Measurements from ENCODE around the gene VGLL4.
"Not testable (repeated sequence)": the region's sequence is repeated elsewhere in the genome, so short reads cannot be mapped to it uniquely, and the experiment has no call there.

VGLL4 gene, protein sequence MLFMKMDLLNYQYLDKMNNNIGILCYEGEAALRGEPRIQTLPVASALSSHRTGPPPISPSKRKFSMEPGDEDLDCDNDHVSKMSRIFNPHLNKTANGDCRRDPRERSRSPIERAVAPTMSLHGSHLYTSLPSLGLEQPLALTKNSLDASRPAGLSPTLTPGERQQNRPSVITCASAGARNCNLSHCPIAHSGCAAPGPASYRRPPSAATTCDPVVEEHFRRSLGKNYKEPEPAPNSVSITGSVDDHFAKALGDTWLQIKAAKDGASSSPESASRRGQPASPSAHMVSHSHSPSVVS
- total RNA-seq = 15.2 reads per million, percentile 41 among the genes with 10 or more reads in this experiment

- peak; percentile 41 for DNase-seq
Observed at GRCh38 chr3:11643605-11644087, at the start of gene VGLL4. Gene VGLL4 (minus strand): TSS chr3:11643915. CDS start chr3:11643518, 397 bp downstream.

DNA sequence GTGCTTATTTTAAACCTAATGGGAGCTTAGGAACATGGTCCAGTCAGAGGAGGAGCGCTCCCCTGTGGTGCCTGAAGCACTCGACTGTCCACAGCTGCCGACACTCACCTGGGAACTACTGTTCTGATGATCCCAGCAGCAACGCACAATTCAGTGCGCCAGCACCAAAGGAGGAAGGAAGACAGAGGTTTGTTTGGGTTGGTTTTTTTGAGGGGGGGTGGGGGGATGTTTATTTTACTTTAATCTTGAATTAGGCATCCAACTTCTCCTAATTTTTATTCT, 48.8 kb upstream of the VGLL4 start:
- no peak for DNase-seq

DNA sequence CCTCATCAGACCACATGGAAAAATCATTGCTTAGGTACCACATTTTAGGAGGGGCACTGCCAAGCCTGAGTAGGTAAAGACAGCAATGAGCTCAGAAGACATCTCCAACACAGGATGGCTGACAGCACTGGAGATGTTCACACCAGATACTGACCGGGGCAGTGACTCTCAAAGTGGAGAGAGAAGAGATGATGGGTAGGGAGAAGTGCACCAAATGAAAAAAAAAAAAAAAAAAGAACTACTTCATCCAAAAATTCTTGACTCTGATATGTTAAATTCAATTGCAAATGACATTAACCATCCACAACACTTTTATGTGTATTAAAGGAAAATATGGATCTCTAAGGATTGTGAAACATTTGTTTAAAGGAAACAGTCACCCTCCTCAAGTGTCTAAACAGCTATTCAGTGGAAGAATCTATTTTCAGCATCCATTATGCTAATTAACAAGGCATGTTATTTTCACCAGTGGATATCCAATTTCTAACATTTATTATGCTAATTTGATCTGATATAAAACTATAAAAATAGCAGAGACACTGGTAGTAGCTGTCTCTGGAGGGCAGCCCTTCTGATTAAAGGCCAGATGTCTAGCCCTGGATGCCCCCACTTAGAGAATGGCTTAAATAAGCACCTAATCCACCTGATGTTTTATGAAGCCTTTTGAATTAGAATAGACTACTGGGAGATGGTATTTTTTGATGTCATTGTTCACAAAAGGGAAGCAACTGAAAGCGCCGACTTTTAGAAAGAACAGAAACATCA, 48.2 kb upstream of the VGLL4 start:
- no peak for DNase-seq

DNA sequence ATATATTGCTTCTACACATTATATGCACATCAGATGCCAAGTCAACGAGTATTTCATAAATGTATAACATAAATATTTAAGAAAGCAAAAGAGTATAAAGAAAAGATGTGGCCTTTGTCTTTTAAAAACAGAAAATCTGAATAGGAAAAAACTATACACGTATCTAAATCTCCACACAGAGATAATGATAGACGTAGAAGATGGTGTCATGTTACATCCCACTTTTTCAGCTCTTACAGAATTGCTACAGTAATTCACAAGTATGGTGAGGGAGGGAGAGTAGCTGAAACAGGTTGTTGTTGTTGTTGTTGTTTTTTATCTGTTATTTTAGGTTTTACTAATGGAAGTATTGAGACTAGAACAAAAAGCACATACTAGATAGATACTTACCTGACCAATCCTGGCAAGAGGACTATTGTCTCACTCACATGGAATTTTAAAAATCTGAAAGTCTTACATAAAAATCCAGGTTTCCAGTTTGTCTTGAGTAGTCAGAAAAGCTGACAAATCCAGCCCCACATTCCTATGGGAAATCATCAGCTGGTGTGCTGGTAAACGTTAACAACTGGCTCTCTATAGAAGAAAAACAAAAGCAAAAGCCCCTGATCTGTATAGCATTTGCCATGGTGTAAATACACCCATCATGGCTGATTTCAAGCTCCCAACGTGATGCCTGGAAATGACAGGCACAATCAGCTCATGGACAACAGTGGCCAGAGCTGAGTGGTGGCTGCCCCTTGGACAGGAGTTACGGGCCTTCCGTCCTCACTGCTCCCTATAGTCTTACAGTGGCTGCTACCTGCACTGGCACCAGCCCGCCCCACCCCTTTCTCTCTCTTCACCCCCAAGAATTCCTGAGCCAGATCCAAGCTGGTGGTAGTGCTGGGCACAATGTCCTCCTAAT, 47.4 kb upstream of the VGLL4 start:
- no peak for DNase-seq

- no peak for DNase-seq
Observed at GRCh38 chr3:11689749-11690148, 46.0 kb upstream of the VGLL4 start.

- not testable (repeated sequence) for DNase-seq
Observed at GRCh38 chr3:11684980-11685379, 41.3 kb upstream of the VGLL4 start.

DNA sequence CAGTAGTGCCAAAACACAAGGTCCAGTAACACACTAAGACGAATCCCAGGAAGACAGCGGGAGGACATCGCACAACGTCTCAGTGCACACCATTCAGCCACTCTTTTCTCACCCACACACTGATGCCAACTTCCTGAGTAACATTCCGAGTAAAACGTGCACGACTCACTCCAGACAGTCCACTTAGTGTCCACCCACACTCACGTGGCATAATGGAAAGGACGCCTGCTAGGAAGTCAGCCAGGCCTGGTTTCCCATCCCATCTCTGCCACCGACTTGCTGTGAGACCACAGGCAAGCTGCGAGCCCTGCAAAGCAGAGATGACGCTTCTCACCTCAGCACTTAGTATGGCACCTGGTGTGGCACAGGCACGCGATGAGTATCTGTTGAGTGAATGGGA, 36.8 kb upstream of the VGLL4 start:
- DNase-seq = no peak

GRCh38 chr3:11679964-11680363, 36.2 kb upstream of the VGLL4 start:
- no peak for DNase-seq

DNA sequence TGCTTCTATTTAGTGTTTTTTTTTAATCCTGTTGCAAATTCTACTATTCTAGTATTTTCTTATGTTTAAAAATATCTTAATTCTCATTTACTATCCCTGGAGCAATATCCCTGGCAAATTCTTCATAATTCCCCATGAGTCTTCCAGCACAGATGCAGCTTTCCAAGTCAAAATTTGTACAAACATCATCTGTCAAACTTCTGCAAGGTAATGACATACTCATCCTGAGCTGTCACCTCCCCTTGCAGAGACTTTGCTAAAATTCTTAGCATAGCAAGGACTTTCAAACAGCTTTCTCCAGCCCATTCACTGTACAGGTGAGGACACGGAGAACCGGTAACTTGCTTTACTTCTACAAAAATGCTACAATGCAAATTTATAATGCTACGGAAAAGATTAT, 28.6 kb upstream of the VGLL4 start:
- DNase-seq = no peak

GRCh38 chr3:11671648-11672100, 28.0 kb upstream of the VGLL4 start:
- DNase-seq = no peak

- DNase-seq = no peak
Observed at GRCh38 chr3:11668243-11669235, 24.8 kb upstream of the VGLL4 start.

- no peak for DNase-seq
Observed at GRCh38 chr3:11665331-11665730, 21.6 kb upstream of the VGLL4 start.

DNA sequence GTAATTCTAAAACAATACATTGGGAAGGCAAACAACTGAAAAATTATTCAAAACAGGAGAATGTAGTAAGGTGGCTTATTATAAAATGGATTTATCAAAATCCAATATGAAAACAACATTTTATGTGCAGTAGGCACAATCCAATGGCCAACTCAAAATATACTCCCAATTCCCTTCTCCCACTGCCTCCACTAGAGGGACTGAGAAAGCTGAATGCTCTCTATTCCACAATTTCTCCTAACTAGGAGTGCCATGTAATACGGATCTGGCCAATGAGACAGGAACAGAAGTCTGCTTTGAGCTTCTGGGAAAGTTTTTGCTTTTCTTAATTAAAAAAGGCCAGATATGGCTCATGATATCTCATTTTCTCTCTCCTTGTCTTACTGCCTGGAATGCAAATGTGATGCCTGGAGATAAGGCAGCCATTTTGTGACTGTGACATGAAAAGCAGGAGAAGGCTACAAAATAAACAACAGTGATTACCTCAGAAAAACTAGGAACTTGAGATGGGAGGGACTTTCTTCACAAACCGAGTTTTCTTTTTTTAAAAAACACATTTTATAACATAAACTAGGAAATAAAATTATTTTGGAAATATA, 18.8 kb upstream of the VGLL4 start:
- no peak for DNase-seq

DNA sequence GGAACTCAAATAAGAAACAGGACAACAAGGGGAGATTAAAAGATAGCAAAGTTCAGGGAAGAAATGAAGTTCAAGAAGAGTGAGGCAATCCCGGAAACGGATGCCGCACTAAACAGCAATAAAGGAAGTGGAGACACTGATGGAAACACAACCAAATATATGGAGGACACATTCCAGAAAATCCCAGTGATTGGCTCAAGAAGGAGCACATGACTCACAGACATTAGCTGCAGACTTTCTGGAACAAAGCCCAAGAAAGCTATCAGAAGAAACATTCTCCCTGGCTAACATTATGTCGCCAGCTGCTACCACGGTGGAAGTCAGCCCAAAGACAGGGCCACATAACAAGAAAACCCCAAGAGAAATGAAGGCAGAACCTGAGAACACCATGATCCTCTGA, 18.1 kb upstream of the VGLL4 start:
- no peak for DNase-seq

DNA sequence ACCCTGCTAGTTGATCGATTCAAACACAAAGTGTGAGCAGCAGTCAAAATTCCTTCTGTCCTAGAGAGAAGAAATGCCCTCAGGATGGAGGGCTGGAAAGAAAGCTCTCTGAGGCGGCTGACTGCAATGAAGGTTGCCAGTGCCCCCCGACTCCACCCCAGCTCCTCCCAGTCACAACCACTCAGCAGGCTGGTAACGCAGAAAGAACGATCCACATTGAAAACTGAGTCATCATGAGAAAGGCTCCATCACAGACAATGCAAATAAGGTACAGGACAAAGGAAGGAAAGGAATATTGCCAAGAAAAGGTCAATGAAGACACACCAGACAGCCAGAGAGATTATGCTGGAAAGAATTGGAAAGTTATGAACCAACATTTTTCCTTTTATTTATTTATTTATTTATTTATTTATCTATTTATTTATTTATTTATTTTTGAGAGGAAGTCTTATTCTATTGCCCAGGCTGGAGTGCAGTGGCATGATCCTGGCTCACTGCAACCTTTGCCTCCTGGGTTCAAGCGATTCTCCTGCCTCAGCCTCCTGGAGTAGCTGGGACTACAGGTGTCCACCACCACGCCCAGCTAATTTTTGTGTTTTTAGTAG, 17.4 kb upstream of the VGLL4 start:
- no peak for DNase-seq

DNA sequence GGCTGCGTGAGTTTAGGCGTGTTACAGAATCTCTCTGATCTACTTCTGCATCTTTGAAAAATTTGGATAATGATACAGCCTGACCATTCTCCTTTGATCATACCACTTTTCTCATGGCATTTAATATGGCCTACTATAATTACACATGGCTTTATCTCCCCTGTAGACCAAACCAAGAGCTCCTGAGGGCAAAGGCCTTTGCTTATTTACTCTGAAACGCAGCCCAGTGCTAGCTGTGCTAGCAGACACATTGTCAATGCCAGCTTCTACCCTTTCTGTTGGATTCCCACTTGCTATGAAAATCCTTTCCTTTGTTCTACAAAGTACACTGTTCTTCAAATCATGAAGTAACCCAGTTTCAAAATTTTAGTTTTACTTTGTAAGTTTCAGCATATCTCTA, 16.5 kb upstream of the VGLL4 start:
- no peak for DNase-seq

DNA sequence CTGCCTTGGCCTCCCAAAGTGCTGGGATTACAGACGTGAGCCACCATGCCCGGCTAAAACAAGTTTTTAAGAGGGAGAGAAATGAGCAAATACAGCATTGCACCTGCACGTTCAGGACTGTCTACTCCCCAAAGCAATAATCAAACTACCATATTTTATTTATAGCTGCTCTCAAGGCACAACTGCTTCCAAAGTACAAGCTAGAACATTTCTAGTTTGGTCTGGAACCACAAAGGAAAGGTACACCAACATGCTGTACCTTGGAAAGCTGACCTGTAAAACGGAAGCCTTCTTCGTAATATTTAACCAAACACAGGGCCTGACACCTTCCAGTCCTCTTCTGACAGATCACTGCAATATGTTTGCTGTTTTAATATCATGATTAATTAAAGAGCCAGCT, 14.5 kb upstream of the VGLL4 start:
- DNase-seq = no peak

DNA sequence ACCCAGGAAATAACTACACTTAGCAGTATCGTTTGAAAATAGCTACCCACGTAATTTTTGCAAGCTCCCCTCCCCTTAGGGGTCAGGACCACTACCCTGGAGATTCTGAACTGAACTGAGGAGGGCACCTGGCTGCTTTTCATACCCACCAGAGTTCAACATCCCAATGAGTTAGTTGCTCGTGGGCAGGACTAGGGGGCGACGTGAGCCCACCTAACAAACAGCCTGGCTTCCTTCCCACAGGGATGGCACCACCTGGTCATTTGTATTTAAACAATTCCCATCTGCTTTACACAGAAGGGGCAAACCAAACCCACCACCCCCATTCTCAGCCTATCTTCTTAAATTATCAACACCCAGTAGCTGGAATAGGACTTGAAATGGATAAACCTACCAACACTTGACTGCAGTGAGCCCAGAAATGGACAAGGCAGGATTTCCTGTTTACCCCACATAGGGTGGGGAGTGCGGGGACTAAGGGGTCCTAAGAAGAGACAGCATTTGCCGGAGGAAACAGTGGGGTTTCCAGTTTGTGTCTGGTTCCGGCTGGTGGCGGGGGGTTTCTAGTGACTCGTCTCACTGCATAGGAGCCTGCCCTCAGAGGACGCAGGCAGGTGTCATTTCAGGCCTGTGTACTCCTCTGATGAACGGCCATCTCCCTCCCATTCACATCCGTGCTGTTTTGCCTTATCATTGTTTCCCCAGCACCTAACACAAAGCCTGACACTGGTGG, 11.6 kb upstream of the VGLL4 start:
- no peak for DNase-seq

DNA sequence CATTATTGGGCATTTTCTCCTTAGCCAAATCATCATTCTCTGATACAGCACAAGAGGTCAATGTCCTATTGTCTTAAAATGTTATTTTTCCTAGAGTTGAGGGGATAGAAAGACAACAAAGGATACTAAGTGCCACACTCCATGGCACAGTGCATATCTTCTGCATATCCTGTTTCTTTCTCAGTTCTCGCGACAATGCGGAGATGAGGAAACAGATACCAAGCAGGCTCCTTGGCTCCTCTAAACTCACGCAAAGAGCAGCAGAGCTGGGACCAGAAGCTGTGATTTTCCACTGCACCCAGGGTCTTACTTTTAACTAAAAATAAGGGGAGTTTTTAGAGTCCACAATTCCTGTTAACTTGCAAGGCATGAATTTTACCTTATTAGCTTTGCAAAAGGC, 10.5 kb upstream of the VGLL4 start:
- DNase-seq = no peak

GRCh38 chr3:11653298-11654055, 9.8 kb upstream of the VGLL4 start:
- no peak for DNase-seq
